Neural progenitor cell (in vitro differentiated cells): ENCODE results near the gene RBL2. TPM values are rescaled to one million over a fixed set of nuclear protein-coding genes. Genes with fewer than 3 reads are reported as not detected.

Source experiments
- DNase-seq: peaks from one replicate; pipeline ENCODE4 v3.0.0-alpha.2; 2016; ENCODE audit warnings: low spot score
- H2AFZ ChIP-seq: fragments of 200-600 bp; sonication (generic); replicated peaks from 2 replicates; pipeline ENCODE4 v1.6.1; 2016; ENCODE audit warnings: antibody characterized with exemption
- H3F3A ChIP-seq: fragments of 200-600 bp; sonication (generic); 2 replicates; pipeline ENCODE4 v1.6.1; 2016; ENCODE audit warnings: antibody characterized with exemption, low read depth
- H3K27ac ChIP-seq: fragments of 200-600 bp; sonication (generic); 2 replicates; pipeline ENCODE4 v1.5.1; 2016; ENCODE audit warnings: mild to moderate bottlenecking
- H3K27me3 ChIP-seq: fragments of 200-600 bp; sonication (generic); 2 replicates; pipeline ENCODE4 v1.6.1; 2016; ENCODE audit warnings: mild to moderate bottlenecking, moderate library complexity
- H3K36me3 ChIP-seq: fragments of 200-600 bp; sonication (generic); 2 replicates; pipeline ENCODE4 v1.5.1; 2016
- H3K4me1 ChIP-seq: fragments of 200-600 bp; sonication (generic); 2 replicates; pipeline ENCODE4 v1.6.1; 2016; ENCODE audit warnings: mixed run types
- H3K4me2 ChIP-seq: fragments of 200-600 bp; sonication (generic); 2 replicates; pipeline ENCODE4 v1.6.1; 2016
- H3K4me3 ChIP-seq: fragments of 200-600 bp; sonication (generic); 2 replicates; pipeline ENCODE4 v1.5.1; 2016
- H3K79me2 ChIP-seq: fragments of 200-600 bp; sonication (generic); 2 replicates; pipeline ENCODE4 v1.6.1; 2016; ENCODE audit warnings: low read depth
- H3K9ac ChIP-seq: fragments of 200-600 bp; sonication (generic); 2 replicates; pipeline ENCODE4 v1.6.1; 2016
- H3K9me3 ChIP-seq: fragments of 200-600 bp; sonication (generic); 2 replicates; pipeline ENCODE4 v1.5.1; 2016; ENCODE audit warnings: low read depth
- H4K20me1 ChIP-seq: fragments of 200-600 bp; sonication (generic); 2 replicates; pipeline ENCODE4 v1.6.1; 2016; ENCODE audit warnings: low read depth
- H3K27ac Mint-ChIP-seq: 3 replicates; pipeline ENCODE4 v1.8.0; 2021; ENCODE audit warnings: mixed read lengths
- H3K27me3 Mint-ChIP-seq: 2 replicates; pipeline ENCODE4 v1.8.0; 2022; ENCODE audit warnings: low read depth, mild to moderate bottlenecking, inconsistent platforms, moderate library complexity, mixed read lengths; ENCODE audit not compliant: insufficient read depth
- H3K36me3 Mint-ChIP-seq: 3 replicates; pipeline ENCODE4 v1.8.0; 2021; ENCODE audit warnings: mixed read lengths
- H3K4me1 Mint-ChIP-seq: 3 replicates; pipeline ENCODE4 v1.8.0; 2021; ENCODE audit warnings: mixed read lengths
- H3K4me3 Mint-ChIP-seq: 3 replicates; pipeline ENCODE4 v1.8.0; 2021; ENCODE audit warnings: mild to moderate bottlenecking, moderate library complexity, mixed read lengths
- H3K9me3 Mint-ChIP-seq: 3 replicates; pipeline ENCODE4 v1.8.0; 2020; ENCODE audit warnings: mixed read lengths
- EZH2 ChIP-seq: fragments of 200-600 bp; sonication (generic); IDR thresholded peaks from 2 replicates; pipeline ENCODE4 v1.6.1; 2017; ENCODE audit warnings: antibody characterized with exemption, mild to moderate bottlenecking, moderate library complexity
- EZH2phosphoT487 ChIP-seq: fragments of 200-600 bp; sonication (generic); IDR thresholded peaks from 2 replicates; pipeline ENCODE4 v1.6.1; 2017; ENCODE audit warnings: antibody characterized with exemption
- total RNA-seq: library from RNA; depleted of rRNA; stranded (reverse); fragments of >200 nt; gene quantifications from 2 replicates; pipeline ENCODE4 v1.2.3, GENCODE V29; 2015; ENCODE audit warnings: low replicate concordance
- TF ChIP-seq, protein P1 (sequence below): fragments of 200-600 bp; sonication (generic); IDR thresholded peaks from 2 replicates; pipeline ENCODE4 v1.5.1; 2017; ENCODE audit warnings: antibody characterized with exemption, mild to moderate bottlenecking

The RBL2 gene
- total RNA-seq, 1 donor from 2014 or later: 58.1 TPM

DNA sequence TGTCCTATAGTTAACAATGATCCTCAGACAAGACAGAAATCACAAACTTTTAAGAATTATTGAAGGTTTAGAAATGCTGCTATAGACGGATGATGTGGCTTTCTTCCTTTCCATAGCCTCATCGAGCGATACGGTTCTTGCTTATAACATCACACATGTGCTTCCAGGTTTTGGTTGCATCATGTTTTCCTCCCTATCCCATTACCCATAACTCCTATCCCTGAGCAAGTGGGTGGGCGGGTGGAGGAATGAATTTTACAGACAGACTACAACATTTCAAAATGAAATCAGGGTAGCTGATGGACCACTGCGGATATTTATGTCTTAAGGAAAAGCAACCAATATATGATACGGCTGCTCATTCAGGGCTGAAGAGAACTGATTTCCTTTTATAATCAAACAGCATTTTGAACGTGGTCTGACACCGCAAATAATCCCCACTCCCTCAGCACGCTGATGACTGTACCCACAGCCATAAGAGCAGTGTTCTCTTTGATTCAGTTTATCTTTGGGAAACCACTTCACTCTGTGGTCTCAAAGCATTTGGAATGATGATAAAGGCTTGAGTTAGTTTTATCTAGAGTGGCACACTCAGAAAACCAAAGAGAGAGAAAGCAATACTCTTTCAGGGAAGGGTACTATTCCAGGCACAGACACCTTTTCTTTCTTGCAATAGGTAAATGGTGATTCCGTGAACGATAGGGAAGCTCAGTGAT is 73.4 kb downstream of the RBL2 start:
- H2AFZ ChIP-seq: no peak overlapping the region
- no peak overlapping the region for H3K27ac ChIP-seq
- H3K36me3 Mint-ChIP-seq: no peaks in the 10 kb centered on the region
- H3K9ac ChIP-seq: no peak overlapping the region
- H3K4me1 Mint-ChIP-seq: peaks cover 20% of the 10 kb centered on the region
- H3F3A ChIP-seq: peaks cover 17% of the 10 kb centered on the region
- H3K4me2 ChIP-seq: no peak overlapping the region
- H3K4me3 ChIP-seq: no peak overlapping the region
- H3K4me3 Mint-ChIP-seq: no peak overlapping the region
- peaks cover under 1% of the 10 kb centered on the region for H3K79me2 ChIP-seq
- H3K9me3 Mint-ChIP-seq: no peaks in the 10 kb centered on the region
- H3K27me3 Mint-ChIP-seq: peaks cover 12% of the 10 kb centered on the region
- peaks cover 7% of the 10 kb centered on the region for H3K4me1 ChIP-seq
- H4K20me1 ChIP-seq: no peaks in the 10 kb centered on the region
- H3K36me3 ChIP-seq: no peaks in the 10 kb centered on the region
- H3K27me3 ChIP-seq: no peaks in the 10 kb centered on the region
- H3K9me3 ChIP-seq: no peaks in the 10 kb centered on the region
- TF ChIP-seq, protein P1, sequence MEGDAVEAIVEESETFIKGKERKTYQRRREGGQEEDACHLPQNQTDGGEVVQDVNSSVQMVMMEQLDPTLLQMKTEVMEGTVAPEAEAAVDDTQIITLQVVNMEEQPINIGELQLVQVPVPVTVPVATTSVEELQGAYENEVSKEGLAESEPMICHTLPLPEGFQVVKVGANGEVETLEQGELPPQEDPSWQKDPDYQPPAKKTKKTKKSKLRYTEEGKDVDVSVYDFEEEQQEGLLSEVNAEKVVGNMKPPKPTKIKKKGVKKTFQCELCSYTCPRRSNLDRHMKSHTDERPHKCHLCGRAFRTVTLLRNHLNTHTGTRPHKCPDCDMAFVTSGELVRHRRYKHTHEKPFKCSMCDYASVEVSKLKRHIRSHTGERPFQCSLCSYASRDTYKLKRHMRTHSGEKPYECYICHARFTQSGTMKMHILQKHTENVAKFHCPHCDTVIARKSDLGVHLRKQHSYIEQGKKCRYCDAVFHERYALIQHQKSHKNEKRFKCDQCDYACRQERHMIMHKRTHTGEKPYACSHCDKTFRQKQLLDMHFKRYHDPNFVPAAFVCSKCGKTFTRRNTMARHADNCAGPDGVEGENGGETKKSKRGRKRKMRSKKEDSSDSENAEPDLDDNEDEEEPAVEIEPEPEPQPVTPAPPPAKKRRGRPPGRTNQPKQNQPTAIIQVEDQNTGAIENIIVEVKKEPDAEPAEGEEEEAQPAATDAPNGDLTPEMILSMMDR: no peak
- no peak for TF ChIP-seq EZH2phosphoT487
- no peak for TF ChIP-seq EZH2
- no peak overlapping the region for H3K27ac Mint-ChIP-seq
- DNase-seq: no peak

DNA sequence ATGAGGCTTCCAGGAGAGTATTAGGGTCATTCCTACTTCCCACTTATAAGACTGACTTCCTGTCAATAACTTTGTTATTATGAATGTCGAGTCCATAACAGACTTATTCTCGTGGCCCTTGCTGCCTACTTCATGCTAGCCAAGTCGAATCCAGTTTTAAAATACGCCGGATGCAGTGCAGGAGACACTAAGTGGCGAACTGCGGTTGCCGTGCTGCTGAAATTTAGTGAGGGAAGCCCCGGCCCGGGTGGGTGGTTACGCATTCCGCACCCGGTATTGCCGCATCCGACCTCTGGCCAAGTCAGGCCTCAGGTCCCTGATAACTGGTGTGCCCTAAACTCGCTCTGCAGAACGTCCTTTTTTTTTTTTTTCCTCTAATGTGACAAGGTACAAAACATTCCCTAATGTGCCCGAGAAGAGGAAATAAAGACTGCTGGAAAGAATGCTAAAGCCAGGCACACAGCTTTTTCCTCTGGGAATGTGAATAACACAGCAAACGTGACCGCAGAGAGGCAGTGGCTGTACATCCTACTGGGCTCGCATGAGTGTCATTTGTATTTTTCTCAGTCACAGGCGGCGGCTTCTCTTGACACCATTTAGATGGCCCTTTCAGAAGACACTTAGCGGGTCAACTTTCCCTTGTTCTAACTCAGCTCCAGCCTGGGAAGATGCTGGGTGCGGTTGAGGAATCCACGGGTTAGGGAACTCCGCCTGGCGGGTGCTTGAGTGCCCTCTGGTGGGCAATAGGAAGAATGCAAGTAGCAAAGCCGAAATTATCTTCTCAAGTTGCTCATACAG is 75.8 kb downstream of the RBL2 start:
- Mint-ChIP-seq H3K4me3 (no peak overlapping the region), H3K27ac (no peak overlapping the region), H3K4me1 (peaks cover 10% of the 10 kb centered on the region), H3K36me3 (no peaks in the 10 kb centered on the region), H3K9me3 (peaks cover 10% of the 10 kb centered on the region), H3K27me3 (peaks cover 9% of the 10 kb centered on the region)
- Histone ChIP-seq H3K36me3 (no peaks in the 10 kb centered on the region), H3K4me1 (no peaks in the 10 kb centered on the region), H3K4me2 (no peak overlapping the region), H3F3A (no peaks in the 10 kb centered on the region), H4K20me1 (no peaks in the 10 kb centered on the region), H2AFZ (peak overlapping the region; percentile 93), H3K9ac (no peak overlapping the region), H3K79me2 (no peaks in the 10 kb centered on the region), H3K4me3 (no peak overlapping the region), H3K27ac (no peak overlapping the region), H3K27me3 (no peaks in the 10 kb centered on the region), H3K9me3 (no peaks in the 10 kb centered on the region)
- peak; percentile 81 for DNase-seq
- TF ChIP-seq, protein P1: peak; percentile 97
- TF ChIP-seq EZH2phosphoT487: no peak
- TF ChIP-seq EZH2: no peak

GRCh38 chr16:53510704-53511070 is 76.4 kb downstream of the RBL2 start:
- no peaks in the 10 kb centered on the region for H3K36me3 ChIP-seq
- TF ChIP-seq EZH2: no peak
- TF ChIP-seq, protein P1: no peak
- no peak for TF ChIP-seq EZH2phosphoT487
- no peak for DNase-seq
- H3K79me2 ChIP-seq: no peaks in the 10 kb centered on the region
- no peaks in the 10 kb centered on the region for H3K27me3 ChIP-seq
- H3K9me3 ChIP-seq: no peaks in the 10 kb centered on the region
- H3K4me3 Mint-ChIP-seq: no peak overlapping the region
- peaks cover 8% of the 10 kb centered on the region for H3K27me3 Mint-ChIP-seq
- no peaks in the 10 kb centered on the region for H3K4me1 ChIP-seq
- H3K4me2 ChIP-seq: no peak overlapping the region
- no peak overlapping the region for H3K27ac Mint-ChIP-seq
- H4K20me1 ChIP-seq: no peaks in the 10 kb centered on the region
- H3K36me3 Mint-ChIP-seq: no peaks in the 10 kb centered on the region
- peak overlapping the region; percentile 93 for H2AFZ ChIP-seq
- H3K9ac ChIP-seq: no peak overlapping the region
- H3F3A ChIP-seq: no peaks in the 10 kb centered on the region
- peaks cover 10% of the 10 kb centered on the region for H3K9me3 Mint-ChIP-seq
- no peak overlapping the region for H3K27ac ChIP-seq
- H3K4me3 ChIP-seq: no peak overlapping the region
- peaks cover 8% of the 10 kb centered on the region for H3K4me1 Mint-ChIP-seq
